Measurements from ENCODE around the gene RNASE11.

DNA sequence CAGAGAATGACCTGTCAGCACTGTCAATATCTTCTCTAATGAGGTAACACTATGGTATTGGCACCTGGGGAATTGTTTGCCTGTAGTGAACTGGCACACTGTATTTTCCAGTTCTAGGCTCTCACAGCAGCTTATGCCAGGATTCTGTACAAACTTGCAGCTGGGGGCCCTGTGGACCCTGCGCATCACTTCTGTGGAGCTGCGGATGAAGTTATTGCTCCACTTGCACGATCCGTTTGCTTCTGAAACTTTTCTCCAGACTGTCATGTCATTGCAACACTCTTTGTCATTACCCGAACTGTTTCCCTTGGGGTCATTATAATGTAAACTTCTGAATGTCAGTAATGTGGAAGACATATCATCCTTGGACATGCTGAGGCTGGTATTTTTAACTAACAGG is 3.9 kb downstream of the RNASE11 start:
- TF ChIP-seq EZH2 (IDR thresholded peaks at IDR 0.05) = no peak
- TF ChIP-seq POLR2AphosphoS5 (IDR thresholded peaks at IDR 0.05; ENCODE audit: borderline replicate concordance, low read depth, low read length) = no peak
- TF ChIP-seq FOXP2 (optimal IDR thresholded peaks at IDR 0.05; ENCODE audit: control extremely low read depth, extremely low read length, insufficient read depth) = no peak
